ENCODE results near the gene NACC2.

Gene NACC2

GRCh38 chr9:136119061-136119882, 24.2 kb upstream of the NACC2 start (continued):
- TF ChIP-seq ZNF274 (IDR thresholded peaks at IDR 0.05; ENCODE audit: low read length) = no peak
- no peak for TF ChIP-seq ZNF274 (tag by site-specific recombination; IDR thresholded peaks at IDR 0.05; ENCODE audit: borderline replicate concordance)
- no peak for TF ChIP-seq ZNF48 (tag by site-specific recombination; IDR thresholded peaks at IDR 0.05)
- TF ChIP-seq ZBTB6 (tag by site-specific recombination; IDR thresholded peaks at IDR 0.05) = no peak
- no peak for TF ChIP-seq ZNF169 (tag by site-specific recombination; IDR thresholded peaks at IDR 0.05)
- TF ChIP-seq, protein P1, sequence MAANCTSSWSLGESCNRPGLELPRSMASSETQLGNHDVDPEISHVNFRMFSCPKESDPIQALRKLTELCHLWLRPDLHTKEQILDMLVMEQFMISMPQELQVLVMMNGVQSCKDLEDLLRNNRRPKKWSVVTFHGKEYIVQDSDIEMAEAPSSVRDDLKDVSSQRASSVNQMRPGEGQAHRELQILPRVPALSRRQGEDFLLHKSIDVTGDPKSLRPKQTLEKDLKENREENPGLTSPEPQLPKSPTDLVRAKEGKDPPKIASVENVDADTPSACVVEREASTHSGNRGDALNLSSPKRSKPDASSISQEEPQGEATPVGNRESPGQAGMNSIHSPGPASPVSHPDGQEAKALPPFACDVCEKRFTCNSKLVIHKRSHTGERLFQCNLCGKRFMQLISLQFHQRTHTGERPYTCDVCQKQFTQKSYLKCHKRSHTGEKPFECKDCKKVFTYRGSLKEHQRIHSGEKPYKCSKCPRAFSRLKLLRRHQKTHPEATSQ (tag by site-specific recombination; IDR thresholded peaks at IDR 0.05) = no peak
- TF ChIP-seq ZNF239 (tag by site-specific recombination; IDR thresholded peaks at IDR 0.05) = no peak
- TF ChIP-seq GFI1B (tag by site-specific recombination; IDR thresholded peaks at IDR 0.05) = no peak
- no peak for TF ChIP-seq ZNF311 (tag by site-specific recombination; IDR thresholded peaks at IDR 0.05; ENCODE audit: borderline replicate concordance)
- no peak for TF ChIP-seq ZNF138 (tag by site-specific recombination; IDR thresholded peaks at IDR 0.05; ENCODE audit: borderline replicate concordance)
- TF ChIP-seq, protein P2, sequence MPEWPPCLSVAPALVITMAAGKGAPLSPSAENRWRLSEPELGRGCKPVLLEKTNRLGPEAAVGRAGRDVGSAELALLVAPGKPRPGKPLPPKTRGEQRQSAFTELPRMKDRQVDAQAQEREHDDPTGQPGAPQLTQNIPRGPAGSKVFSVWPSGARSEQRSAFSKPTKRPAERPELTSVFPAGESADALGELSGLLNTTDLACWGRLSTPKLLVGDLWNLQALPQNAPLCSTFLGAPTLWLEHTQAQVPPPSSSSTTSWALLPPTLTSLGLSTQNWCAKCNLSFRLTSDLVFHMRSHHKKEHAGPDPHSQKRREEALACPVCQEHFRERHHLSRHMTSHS (tag by site-specific recombination; IDR thresholded peaks at IDR 0.05) = no peak
- TF ChIP-seq ZBTB7A (tag by site-specific recombination; IDR thresholded peaks at IDR 0.05; ENCODE audit: low read depth) = no peak
- no peak for TF ChIP-seq ZNF704 (tag by site-specific recombination; IDR thresholded peaks at IDR 0.05)
- TF ChIP-seq, protein P3, sequence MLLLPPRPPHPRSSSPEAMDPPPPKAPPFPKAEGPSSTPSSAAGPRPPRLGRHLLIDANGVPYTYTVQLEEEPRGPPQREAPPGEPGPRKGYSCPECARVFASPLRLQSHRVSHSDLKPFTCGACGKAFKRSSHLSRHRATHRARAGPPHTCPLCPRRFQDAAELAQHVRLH (tag by site-specific recombination; IDR thresholded peaks at IDR 0.05) = no peak
- TF ChIP-seq REPIN1 (tag by site-specific recombination; IDR thresholded peaks at IDR 0.05; ENCODE audit: low read depth) = no peak
- TF ChIP-seq ZNF660 (tag by site-specific recombination; IDR thresholded peaks at IDR 0.05) = no peak
- TF ChIP-seq, protein P4, sequence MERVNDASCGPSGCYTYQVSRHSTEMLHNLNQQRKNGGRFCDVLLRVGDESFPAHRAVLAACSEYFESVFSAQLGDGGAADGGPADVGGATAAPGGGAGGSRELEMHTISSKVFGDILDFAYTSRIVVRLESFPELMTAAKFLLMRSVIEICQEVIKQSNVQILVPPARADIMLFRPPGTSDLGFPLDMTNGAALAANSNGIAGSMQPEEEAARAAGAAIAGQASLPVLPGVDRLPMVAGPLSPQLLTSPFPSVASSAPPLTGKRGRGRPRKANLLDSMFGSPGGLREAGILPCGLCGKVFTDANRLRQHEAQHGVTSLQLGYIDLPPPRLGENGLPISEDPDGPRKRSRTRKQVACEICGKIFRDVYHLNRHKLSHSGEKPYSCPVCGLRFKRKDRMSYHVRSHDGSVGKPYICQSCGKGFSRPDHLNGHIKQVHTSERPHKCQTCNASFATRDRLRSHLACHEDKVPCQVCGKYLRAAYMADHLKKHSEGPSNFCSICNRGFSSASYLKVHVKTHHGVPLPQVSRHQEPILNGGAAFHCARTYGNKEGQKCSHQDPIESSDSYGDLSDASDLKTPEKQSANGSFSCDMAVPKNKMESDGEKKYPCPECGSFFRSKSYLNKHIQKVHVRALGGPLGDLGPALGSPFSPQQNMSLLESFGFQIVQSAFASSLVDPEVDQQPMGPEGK (tag by site-specific recombination; IDR thresholded peaks at IDR 0.05) = peak; percentile 76
- peak; percentile 63 for TF ChIP-seq SP3 (tag by site-specific recombination; IDR thresholded peaks at IDR 0.05)
- no peak for TF ChIP-seq AEBP2 (tag by site-specific recombination; IDR thresholded peaks at IDR 0.05; ENCODE audit: borderline replicate concordance)
- no peak for TF ChIP-seq ZNF596 (tag by site-specific recombination; IDR thresholded peaks at IDR 0.05)
- TF ChIP-seq TRIM28 (IDR thresholded peaks at IDR 0.05; ENCODE audit: borderline replicate concordance, low read length) = no peak
- TF ChIP-seq SP2 (tag by site-specific recombination; IDR thresholded peaks at IDR 0.05) = peak; percentile 71
- TF ChIP-seq IKZF3 (tag by site-specific recombination; IDR thresholded peaks at IDR 0.05) = no peak
- no peak for TF ChIP-seq ZNF692 (tag by site-specific recombination; IDR thresholded peaks at IDR 0.05)
- TF ChIP-seq ZNF19 (tag by site-specific recombination; IDR thresholded peaks at IDR 0.05; ENCODE audit: low read depth) = no peak
- TF ChIP-seq ZNF184 (tag by site-specific recombination; IDR thresholded peaks at IDR 0.05) = no peak
- TF ChIP-seq, protein P5, sequence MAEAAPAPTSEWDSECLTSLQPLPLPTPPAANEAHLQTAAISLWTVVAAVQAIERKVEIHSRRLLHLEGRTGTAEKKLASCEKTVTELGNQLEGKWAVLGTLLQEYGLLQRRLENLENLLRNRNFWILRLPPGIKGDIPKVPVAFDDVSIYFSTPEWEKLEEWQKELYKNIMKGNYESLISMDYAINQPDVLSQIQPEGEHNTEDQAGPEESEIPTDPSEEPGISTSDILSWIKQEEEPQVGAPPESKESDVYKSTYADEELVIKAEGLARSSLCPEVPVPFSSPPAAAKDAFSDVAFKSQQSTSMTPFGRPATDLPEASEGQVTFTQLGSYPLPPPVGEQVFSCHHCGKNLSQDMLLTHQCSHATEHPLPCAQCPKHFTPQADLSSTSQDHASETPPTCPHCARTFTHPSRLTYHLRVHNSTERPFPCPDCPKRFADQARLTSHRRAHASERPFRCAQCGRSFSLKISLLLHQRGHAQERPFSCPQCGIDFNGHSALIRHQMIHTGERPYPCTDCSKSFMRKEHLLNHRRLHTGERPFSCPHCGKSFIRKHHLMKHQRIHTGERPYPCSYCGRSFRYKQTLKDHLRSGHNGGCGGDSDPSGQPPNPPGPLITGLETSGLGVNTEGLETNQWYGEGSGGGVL (tag by site-specific recombination; IDR thresholded peaks at IDR 0.05) = peak; percentile 33; the same call in 1 of the 2 replicates

Measured in HEK293 (cell line).